ENCODE results near the gene EHD4.

EHD4 gene

DNA sequence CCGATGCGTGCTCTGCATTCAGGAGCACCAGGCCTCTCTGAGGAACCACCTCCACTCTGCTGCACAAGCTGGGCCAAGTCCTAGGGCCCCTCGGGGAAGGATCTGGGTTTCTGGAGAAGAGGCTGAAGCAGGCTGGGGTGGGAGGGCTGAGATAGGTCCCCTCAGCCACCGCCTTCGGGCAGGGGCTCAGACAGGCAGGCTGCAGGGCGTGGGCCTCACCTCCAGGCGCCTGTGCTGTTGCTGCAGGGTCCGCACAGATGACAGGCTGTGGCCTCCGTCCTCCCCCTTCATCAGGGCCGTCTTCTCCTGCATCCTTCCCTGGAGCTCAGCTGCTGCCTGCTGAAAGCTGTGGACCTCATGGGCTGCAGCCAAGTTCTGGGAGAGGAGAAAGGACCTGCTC, 118.5 kb downstream of the EHD4 start:
- DNase-seq = no peak

DNA sequence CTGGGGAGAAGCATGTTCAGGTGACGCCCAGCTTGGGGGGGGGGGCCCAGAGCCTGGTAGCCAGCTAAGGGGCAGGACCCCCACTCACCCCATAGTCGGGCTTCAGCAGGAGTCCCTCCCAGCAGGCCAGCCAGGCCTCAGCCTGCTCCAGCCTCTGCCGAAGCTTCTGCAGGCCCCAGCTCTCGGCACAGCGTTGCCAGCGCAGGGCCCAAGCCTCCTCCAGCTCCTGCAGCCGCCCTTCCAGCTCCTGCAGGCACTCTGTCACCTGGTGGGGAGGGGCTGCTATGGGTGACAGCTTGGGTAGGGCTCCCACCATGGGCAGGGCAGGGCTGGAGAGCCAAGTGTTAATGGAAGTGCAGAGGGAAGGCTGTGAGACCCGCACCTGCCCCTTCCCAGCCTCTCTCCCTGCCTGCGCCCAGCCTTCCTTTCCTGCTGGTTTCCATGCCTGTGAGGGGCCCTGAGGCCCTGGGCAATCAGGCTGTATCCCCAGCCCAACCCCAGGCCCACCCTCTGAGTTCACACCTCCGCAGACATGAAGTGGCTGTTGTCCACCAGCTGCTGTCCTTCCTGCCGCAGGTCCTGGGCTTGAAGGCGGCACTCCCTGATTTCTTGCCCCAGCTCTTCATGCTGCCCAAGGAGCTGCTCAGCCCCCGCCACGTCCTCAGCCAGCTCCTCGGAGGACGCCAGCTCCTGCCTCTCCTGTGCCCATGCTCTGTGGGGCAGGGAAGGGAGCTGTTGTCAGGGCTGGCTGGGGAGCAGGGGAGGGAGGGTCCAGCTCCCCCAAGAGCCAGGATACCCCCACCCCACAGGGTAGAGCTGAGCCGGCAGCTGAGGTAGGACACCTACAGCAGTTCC, 119.4 kb downstream of the EHD4 start:
- no peak for DNase-seq

DNA sequence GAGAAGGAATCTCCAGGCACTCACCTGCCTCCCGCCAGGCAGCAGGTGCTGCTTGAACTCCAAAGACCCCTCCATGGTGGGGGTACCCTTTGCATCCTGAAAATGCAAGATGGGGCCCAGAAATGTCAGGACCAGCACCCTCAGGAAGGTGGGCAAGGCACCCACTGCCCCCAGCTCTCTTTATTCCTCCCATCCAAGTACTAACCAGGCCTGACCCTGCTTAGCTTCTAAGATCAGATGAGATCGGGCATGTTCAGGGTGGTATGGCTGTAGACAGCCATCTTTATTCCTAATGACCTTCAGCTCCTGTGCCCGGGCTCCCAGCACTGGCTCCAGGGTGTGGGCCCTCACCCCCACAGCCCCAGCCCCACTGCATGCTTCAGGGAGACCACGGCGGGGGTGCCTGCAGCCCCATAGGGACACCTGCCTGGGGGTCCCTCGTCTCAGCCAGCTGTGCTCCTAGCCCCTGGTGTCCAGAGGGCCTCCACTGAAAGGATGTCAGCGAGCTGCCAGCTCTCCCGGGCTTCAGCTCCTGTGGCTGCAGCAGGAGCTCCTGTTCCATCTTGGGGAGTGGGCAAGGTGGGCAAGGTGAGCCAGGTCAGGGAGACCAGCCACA, 120.5 kb downstream of the EHD4 start:
- no peak for DNase-seq

DNA sequence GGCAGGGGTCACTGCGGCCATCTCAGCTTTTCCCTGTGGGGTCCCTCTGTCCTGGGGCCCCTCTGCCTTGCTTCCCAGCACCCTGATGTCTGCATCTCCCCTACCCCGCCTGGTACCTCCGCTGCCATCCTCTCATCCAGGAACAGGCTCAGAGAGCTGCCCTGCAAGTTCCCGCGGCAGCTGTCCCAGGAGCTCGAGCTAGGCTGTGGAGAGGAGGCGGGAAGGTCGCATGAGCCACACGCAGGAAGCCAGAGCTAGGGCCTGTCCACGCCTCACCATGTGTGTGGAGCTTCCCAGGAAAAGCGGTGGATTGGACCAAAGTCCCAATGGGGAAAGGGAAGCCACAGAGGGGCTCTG, 121.2 kb downstream of the EHD4 start:
- no peak for DNase-seq

DNA sequence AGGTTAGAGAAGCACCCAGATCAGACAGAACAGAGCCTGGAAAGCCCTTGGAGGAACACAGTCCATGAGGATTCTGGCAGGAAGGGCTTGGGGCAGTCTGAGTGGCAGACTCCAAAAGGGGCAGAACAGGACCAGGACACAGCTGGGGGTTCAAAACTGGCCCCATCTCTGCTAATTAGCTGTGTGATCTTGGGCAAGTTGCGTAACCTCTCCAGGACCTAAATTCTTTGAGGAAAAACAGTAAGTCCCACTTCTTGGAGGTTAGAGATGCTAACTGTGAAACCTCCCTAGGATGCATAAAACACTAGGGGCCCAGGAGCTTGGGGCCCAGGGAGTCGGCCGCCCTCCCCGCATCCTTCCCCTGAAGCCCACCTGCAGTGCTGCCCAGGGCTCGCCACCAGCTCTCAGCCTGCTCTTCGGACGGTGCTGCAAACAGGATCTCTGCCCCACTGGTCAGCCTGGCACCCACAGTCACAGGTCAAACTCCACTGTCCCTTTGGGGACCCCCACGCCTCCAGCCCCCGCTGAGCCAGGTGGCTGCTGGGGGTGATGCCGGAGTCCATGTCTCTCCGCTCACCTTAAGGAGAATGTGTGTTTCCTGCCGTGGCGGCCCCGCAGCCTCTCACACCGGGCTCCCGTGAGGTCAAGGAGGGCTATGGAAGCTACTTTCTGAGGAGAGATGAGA, 121.7 kb downstream of the EHD4 start:
- no peak for DNase-seq

DNA sequence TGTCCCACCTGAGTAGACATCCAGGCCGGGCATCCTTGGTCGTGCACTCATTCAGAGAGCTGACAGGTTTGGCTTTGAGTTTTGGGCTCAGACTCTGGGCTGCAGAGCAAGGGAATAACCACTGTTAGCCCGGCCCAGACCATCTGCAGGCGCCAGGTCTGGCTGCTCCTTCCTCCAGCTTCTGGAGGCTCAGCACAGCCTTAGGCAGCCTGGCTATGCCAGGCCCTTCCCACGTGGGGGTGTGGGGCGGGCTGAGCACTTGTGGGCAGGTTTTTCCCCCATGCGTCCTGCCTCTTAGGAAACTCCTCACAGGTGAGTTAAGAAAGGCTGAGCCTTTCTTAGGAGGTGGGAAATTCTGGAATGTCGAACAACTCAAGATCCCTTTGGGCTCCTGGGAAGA, 122.5 kb downstream of the EHD4 start:
- no peak for DNase-seq

DNA sequence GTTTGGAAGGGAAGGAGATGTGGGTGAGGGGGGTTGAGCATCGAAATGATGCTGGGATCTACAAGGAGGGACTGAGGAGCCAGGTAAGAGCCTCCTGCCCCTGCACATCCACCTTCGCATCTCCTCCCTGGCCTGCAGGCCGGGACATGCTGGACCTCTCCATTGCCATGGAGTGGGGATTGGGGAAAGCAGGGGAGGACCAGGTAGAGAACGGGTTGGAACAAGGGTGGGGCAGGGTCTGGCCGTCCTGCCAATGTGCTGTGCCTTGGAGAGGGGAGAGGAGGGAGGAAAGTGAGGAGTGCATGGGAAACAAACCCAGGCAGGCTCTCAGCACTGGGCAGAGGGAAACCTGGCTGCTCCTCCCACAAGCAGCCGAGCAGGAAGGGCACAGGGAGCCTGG, 123.2 kb downstream of the EHD4 start:
- DNase-seq = no peak

DNA sequence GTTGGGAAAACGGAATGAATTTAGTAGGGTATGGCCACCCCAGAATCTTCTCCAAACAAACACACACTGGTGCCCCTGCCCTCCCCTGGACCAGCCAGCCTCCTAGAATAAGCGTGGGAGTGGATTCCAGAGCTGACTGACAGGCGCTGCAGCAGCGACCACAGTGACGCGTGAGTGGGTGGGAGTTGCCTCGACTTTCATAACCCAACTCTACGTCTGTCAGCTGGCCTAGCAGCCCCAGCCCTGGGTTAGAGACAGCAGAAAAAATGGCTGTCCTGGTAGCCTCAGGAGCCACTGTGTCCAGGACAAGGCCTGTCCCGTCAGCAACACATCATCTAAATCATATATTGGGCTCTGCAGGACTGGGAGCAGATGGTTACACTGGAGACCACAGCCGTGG, 123.7 kb downstream of the EHD4 start:
- no peak for DNase-seq

DNA sequence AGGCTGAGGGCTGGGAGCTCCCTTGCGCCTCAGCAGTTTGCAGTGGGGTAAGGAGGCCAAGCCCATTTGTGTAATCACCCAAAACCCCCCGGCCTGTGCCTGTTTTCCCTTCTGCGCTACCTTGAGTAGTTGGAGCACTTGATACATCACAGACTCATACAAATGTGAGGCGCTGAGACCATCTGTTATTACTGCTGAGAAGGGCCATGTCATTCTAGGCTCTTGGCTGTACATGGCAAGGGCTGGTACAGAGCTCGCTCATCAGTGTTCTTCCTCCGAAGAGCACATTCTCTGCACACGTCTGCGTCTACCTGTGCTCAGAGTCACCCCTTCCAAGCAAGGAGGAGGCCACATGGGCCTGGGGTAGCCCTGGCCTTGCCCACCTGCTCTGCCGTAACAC, 124.4 kb downstream of the EHD4 start:
- DNase-seq = no peak

DNA sequence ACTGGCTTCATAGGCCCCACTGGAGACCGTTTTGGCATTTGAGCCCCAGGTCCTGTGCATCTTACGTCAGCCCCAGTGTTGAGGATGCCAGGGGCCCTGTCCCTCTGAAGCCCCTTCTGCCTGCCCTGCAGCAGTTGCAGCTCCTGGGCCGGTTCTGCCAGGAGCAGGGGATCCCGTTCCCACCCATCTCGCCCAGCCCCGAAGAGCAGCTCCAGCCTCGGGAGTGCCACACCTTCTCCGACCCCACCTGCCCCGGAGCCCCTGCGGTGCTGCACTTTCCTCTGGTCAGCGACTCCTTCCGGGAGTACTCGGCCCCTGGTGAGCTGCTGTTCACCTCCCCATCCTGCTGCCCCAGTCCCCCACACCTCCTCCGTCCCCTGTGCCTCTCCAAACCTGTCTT, 125.2 kb downstream of the EHD4 start:
- no peak for DNase-seq

Measured in activated naive CD4-positive, alpha-beta T cell (primary cell).